Lower leg skin (tissue), 4 donors: ENCODE results near the gene TSPAN7. TPM values are rescaled to one million over a fixed set of nuclear protein-coding genes. Genes with fewer than 3 reads are reported as not detected.

ENCODE experiments used
- DNase-seq, 2 donors: peaks; one replicate each; pipeline ENCODE4 v3.0.0-alpha.2; 2019; ENCODE audit warnings: low spot score in 2 of 2
- H3K4me3 ChIP-seq: fragments of 200-600 bp; sonication (generic); 2 replicates; pipeline ENCODE4 v1.5.1; 2017; ENCODE audit warnings: mild to moderate bottlenecking, low read depth; ENCODE audit not compliant: poor library complexity, severe bottlenecking
- CTCF ChIP-seq, 3 donors: fragments of 450-650 bp; IDR thresholded peaks; one replicate each; pipeline ENCODE4 v1.5.1; 2016; ENCODE audit warnings: antibody characterized with exemption in 3 of 3, mild to moderate bottlenecking in 3 of 3, moderate library complexity in 2 of 3
- POLR2A ChIP-seq, 2 donors: fragments of 450-650 bp; IDR thresholded peaks; one replicate each; pipeline ENCODE4 v1.6.1; 2016 to 2017; ENCODE audit warnings: antibody characterized with exemption in 2 of 2, mild to moderate bottlenecking in 1 of 2, moderate library complexity in 1 of 2
- WGBS, 2 donors: methylation state at CpG; one replicate each; pipeline ENCODE4 v1.1.5; 2018; 5-methylcytosine and 5-hydroxymethylcytosine counted together
- intact Hi-C: fragments of 100-400 bp; cut with DNase I; formaldehyde crosslinking; loops from one replicate; pipeline ENCODE4 v1.15.0; 2023; ENCODE audit warnings: low total_unique reads
- total RNA-seq, 4 donors: library from RNA; depleted of rRNA; stranded (reverse); fragments of >200 nt; gene quantifications; one replicate each; pipeline ENCODE4 v1.1.0, GENCODE V29; 2016

The TSPAN7 gene
- total RNA-seq, 4 donors from 2014 or later, result 7.0 to 31.3 (median 14.4) TPM

DNA sequence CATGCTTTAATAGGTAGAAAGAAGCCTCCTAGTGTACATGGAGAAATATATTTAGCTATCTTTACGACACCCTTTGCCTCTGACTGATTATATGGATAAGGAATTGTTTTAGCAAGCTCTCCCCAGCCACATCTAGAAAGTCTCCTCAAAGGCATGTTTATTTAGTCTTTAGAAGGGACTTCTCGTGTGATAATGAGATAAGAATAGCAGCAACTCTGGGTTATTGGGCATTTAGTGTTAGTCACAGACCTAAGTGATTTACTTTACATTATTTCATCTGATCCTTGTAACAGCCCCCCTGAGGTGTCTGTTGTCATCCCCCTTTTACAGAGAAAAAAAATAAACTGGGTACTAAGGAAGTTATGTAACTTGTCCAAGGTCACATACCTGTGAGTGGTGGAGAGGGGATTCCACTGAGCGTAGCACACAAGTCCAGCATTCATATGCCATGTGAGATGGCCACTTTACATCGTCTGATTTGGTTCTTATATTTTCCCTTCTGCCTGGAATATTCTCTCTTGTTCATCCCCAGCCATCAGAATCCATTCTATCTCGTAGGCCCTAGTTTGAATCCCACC, 77.7 kb downstream of the TSPAN7 start:
- intact Hi-C loops, result no loop called here
- no peak for DNase-seq
- 73 to 82% methylated on average over 5 of the region's 5 CpGs for WGBS, 2 donors
- TF ChIP-seq CTCF (IDR thresholded peaks at IDR 0.05) (no peak), POLR2A (IDR thresholded peaks at IDR 0.05) (no peak)
- H3K4me3 ChIP-seq, result no peak overlapping the region

DNA sequence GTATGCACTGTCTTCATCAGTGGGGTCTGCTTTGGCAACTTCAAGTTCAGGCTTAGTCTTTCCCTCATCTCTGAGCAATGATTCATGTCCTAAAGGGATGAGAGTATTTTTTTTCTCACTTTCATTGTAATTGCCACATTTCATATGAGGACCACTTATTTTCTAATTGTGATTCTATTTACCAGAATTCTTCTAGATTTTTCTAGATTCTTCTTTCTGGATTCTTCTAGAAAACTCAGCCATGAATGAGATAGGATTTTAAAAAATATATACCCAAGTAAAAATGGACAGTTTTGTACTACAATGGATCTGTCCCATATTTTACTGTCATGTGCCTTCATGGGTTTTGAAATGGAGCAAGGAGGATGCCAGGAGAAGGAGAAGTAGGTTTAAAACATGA, 78.4 kb downstream of the TSPAN7 start:
- H3K4me3 ChIP-seq, result no peak overlapping the region
- DNase-seq, result no peak
- intact Hi-C loops, result no loop called here
- TF ChIP-seq POLR2A (IDR thresholded peaks at IDR 0.05) (no peak), CTCF (IDR thresholded peaks at IDR 0.05) (no peak)

DNA sequence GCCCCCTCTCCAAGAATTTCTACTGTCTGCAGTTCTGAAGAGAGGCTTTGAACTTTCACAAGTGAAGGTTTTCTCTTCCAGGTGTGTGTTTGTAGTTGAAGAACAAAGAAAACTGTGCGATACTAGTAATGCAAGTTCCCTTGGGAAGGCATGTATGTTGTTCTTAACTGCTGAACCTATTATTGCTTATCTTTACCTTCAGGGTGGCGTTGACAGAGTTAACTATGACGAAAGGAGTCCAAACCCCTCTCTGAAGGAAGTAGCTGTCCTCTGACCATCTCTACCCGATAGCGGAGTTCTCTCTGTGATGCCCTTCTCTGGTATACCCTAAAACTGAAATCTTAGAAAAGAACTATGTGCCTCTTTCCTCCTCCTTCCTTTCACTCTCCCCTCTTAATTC, 79.9 kb downstream of the TSPAN7 start:
- no peak for DNase-seq
- intact Hi-C loops, result no loop called here
- TF ChIP-seq CTCF (IDR thresholded peaks at IDR 0.05), result no peak
- TF ChIP-seq POLR2A (IDR thresholded peaks at IDR 0.05), result no peak
- WGBS, 2 donors, result 74 to 81% methylated on average over 5 of the region's 5 CpGs
- no peak overlapping the region for H3K4me3 ChIP-seq

DNA sequence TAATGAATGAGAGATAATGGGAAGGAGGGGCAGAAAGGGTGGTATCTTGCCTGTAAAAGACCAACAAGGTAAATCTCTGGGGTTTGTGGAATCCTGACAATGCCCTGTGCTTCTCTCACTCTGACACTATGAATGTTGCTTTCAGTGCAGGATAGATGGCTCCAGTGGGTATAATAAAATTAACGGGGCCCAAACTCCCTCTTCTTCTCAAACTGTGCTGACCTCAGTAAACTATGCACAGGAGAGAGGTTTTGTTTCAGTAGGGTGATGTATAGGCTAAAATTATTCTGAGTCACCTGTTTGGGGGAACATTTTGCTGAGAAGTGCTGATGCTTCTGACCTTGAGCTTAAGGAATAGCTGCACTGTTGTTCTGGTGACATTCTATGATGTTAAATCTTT, 82.6 kb downstream of the TSPAN7 start:
- WGBS, 2 donors, result 74 to 88% methylated on average over 1 of the region's 1 CpG
- intact Hi-C loops, result no loop called here
- no peak overlapping the region for H3K4me3 ChIP-seq
- DNase-seq, result no peak
- no peak for TF ChIP-seq POLR2A (IDR thresholded peaks at IDR 0.05)
- TF ChIP-seq CTCF (IDR thresholded peaks at IDR 0.05), result no peak

DNA sequence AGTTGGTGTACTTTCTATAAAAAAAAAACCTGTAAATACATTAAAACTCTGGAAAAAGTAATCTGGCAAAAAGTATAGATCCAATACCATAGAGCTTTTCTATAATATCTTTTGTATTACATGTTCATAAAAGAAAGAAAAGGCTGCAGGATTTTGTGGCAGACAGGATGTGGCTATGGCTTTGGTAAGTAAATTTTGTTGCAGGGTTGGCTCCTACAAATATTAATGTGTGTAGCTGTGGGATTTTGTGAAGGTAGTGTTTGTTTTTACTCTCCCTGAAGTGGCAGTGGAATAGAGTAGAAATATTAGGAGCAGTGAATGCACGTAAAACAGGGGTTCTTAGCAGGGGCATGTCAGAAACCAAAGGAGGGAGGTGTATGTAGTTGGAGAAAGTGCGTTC, 84.8 kb downstream of the TSPAN7 start:
- DNase-seq, result no peak
- WGBS, 2 donors, result 70 to 88% methylated on average over 2 of the region's 2 CpGs
- intact Hi-C loops, result no loop called here
- TF ChIP-seq CTCF (IDR thresholded peaks at IDR 0.05), result no peak
- no peak for TF ChIP-seq POLR2A (IDR thresholded peaks at IDR 0.05)
- no peak overlapping the region for H3K4me3 ChIP-seq

GRCh38 chrX:38649221-38649620, 87.9 kb downstream of the TSPAN7 start:
- TF ChIP-seq POLR2A (IDR thresholded peaks at IDR 0.05) (no peak), CTCF (IDR thresholded peaks at IDR 0.05) (no peak)
- 100% methylated on average over 1 of the region's 1 CpG; no CpG with 5 or more reads in 1 of the 2 donors for WGBS, 2 donors
- no peak for DNase-seq
- no peak overlapping the region for H3K4me3 ChIP-seq
- intact Hi-C loops, result no loop called here
